ENCODE measurements around the gene MRPL16. TPM values are rescaled to one million over a fixed set of nuclear protein-coding genes. Genes with fewer than 3 reads are reported as not detected.
"Not testable (repeated sequence)": the region's sequence is repeated elsewhere in the genome, so short reads cannot be mapped to it uniquely, and the experiment has no call there.

MRPL16 gene
- total RNA-seq, 1 experiment from 2014 or later = 123 TPM

DNA sequence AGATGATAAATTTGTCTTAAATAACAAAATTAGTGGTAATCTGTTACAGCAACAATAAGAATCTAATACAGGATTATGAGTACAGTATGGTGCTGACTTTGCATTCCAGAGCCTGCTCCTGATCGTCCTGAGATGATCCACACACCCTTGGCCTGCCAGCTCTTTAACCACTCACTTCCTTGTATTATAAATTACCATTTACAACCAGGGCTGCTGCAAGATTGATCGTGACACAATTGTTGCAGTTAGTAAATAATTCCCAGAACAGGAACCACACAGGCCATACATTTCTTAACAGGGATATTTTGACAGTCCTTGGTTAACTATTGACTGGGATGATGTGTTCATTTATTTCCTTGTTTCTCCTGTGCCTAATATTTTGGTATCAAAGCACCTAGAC, 38.6 kb upstream of the MRPL16 start:
- H3F3A ChIP-seq (ENCODE audit: low read length, unreplicated experiment) = no peaks in the 10 kb centered on the region
- DNase-seq = no peak
- POLR2A ChIA-PET (ENCODE audit: unreplicated experiment) = no interaction called here
- no peaks in the 10 kb centered on the region for H3K27me3 ChIP-seq (ENCODE audit: low read length)
- no peak overlapping the region for H2AFZ ChIP-seq (ENCODE audit: low read length)
- H3K4me1 ChIP-seq (ENCODE audit: insufficient read depth, low read length) = no peaks in the 10 kb centered on the region
- TF ChIP-seq CTCF (conservative IDR thresholded peaks at IDR 0.05; ENCODE audit: low read depth, low read length) (no peak), EZH2phosphoT487 (IDR thresholded peaks at IDR 0.05; ENCODE audit: borderline replicate concordance, low read length) (no peak), EZH2 (IDR thresholded peaks at IDR 0.05; ENCODE audit: low read length, unreplicated experiment) (no peak)
- H3K9me2 ChIP-seq (replicated peaks; ENCODE audit: low read length) = 0 out of 2 replicates have a peak, but pooled peaks cover 3% of the 10 kb centered on the region
- CTCF ChIA-PET = no interaction called here
- H3K9ac ChIP-seq (ENCODE audit: low read length) = no peak overlapping the region
- H3K79me2 ChIP-seq (ENCODE audit: low read length) = no peaks in the 10 kb centered on the region
- H3K4me3 ChIP-seq (ENCODE audit: low read length) = no peak overlapping the region
- no peaks in the 10 kb centered on the region for H3K36me3 ChIP-seq (ENCODE audit: low read depth, low read length)
- H4K20me1 ChIP-seq (ENCODE audit: low read length) = no peaks in the 10 kb centered on the region
- ATAC-seq = no peak
- intact Hi-C loops (cut with micrococcal nuclease) = no loop called here
- H3K4me2 ChIP-seq (ENCODE audit: low read length) = no peak overlapping the region
- no peak overlapping the region for H3K27ac ChIP-seq (ENCODE audit: low read length)
- BruUV-seq (replicated peaks) = no TSS peak
- no peaks in the 10 kb centered on the region for H3K9me3 ChIP-seq (ENCODE audit: low read length)

DNA sequence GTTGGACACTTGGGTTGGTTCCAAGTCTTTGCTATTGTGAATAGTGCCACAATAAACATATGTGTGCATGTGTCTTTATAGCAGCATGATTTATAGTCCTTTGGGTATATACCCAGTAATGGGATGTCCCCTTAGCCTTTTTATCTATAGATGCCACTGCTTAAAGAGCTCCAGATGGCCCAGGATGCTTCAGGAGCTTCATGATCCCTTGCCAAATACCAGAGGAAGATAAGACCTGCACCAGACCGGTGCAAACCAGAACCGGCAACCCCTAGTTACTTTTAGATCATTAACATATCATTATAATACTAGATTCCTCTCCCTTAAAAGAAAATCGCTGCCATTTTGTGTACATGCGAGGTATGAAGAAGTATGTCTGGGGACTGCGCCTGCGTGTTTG, 37.9 kb upstream of the MRPL16 start:
- intact Hi-C loops (cut with micrococcal nuclease); H2AFZ ChIP-seq (ENCODE audit: low read length); H3K36me3 ChIP-seq (ENCODE audit: low read depth, low read length); H3K4me2 ChIP-seq (ENCODE audit: low read length); H3K9me2 ChIP-seq (replicated peaks; ENCODE audit: low read length); POLR2A ChIA-PET (ENCODE audit: unreplicated experiment); H3K4me3 ChIP-seq (ENCODE audit: low read length); H3K9ac ChIP-seq (ENCODE audit: low read length); DNase-seq; H3K27ac ChIP-seq (ENCODE audit: low read length); H3K4me1 ChIP-seq (ENCODE audit: insufficient read depth, low read length); BruUV-seq (replicated peaks); ATAC-seq; H4K20me1 ChIP-seq (ENCODE audit: low read length); H3F3A ChIP-seq (ENCODE audit: low read length, unreplicated experiment); H3K9me3 ChIP-seq (ENCODE audit: low read length); H3K79me2 ChIP-seq (ENCODE audit: low read length); H3K27me3 ChIP-seq (ENCODE audit: low read length); CTCF ChIA-PET: not testable (repeated sequence)

DNA sequence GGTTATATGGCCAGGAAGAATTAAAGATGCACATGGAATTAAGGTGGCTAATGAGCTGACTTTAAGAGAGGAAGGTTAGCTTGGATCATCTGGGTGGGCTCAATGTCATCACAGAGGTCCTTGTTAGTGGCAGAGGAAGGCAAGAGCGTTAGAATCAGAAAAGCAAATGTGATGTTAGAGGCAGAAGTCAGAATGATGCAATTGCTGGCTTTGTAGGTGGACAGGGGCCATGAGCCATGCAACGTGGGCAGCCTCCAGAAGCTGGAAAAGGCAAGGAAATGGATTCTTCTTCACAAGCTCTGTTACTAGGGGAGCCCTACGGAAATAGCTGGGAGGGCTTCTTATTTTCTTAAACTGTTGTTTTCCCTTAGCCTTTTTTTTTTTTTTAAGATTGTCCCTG, 37.0 kb upstream of the MRPL16 start:
- BruUV-seq (replicated peaks) = no TSS peak
- H4K20me1 ChIP-seq (ENCODE audit: low read length) = no peaks in the 10 kb centered on the region
- no peak overlapping the region for H3K4me2 ChIP-seq (ENCODE audit: low read length)
- H3K4me3 ChIP-seq (ENCODE audit: low read length) = no peak overlapping the region
- H3K79me2 ChIP-seq (ENCODE audit: low read length) = no peaks in the 10 kb centered on the region
- intact Hi-C loops (cut with micrococcal nuclease) = no loop called here
- no peaks in the 10 kb centered on the region for H3K36me3 ChIP-seq (ENCODE audit: low read depth, low read length)
- H2AFZ ChIP-seq (ENCODE audit: low read length) = no peak overlapping the region
- H3K9me3 ChIP-seq (ENCODE audit: low read length) = no peaks in the 10 kb centered on the region
- TF ChIP-seq EZH2 (IDR thresholded peaks at IDR 0.05; ENCODE audit: low read length, unreplicated experiment) = no peak
- no peak for TF ChIP-seq CTCF (conservative IDR thresholded peaks at IDR 0.05; ENCODE audit: low read depth, low read length)
- TF ChIP-seq EZH2phosphoT487 (IDR thresholded peaks at IDR 0.05; ENCODE audit: borderline replicate concordance, low read length) = no peak
- 0 out of 2 replicates have a peak, but pooled peaks cover 3% of the 10 kb centered on the region for H3K9me2 ChIP-seq (replicated peaks; ENCODE audit: low read length)
- H3F3A ChIP-seq (ENCODE audit: low read length, unreplicated experiment) = no peaks in the 10 kb centered on the region
- ChIA-PET POLR2A (ENCODE audit: unreplicated experiment) (no interaction called here), CTCF (no interaction called here)
- DNase-seq (no peak), ATAC-seq (no peak)
- H3K27me3 ChIP-seq (ENCODE audit: low read length) = no peaks in the 10 kb centered on the region
- H3K27ac ChIP-seq (ENCODE audit: low read length) = no peak overlapping the region
- no peaks in the 10 kb centered on the region for H3K4me1 ChIP-seq (ENCODE audit: insufficient read depth, low read length)
- no peak overlapping the region for H3K9ac ChIP-seq (ENCODE audit: low read length)

Data from PC-3 (cell line).